Keratinocyte (primary cell): ENCODE data around the gene NDUFC2. TPM values are rescaled to one million over a fixed set of nuclear protein-coding genes. Genes with fewer than 3 reads are reported as not detected.
"Not testable (repeated sequence)": the region's sequence is repeated elsewhere in the genome, so short reads cannot be mapped to it uniquely, and the experiment has no call there.

Experiments used
- DNase-seq: peaks from one replicate; pipeline ENCODE4 v3.0.0-alpha.2; 2011; ENCODE audit warnings: low read depth, missing footprints, low spot score
- FAIRE-seq: peaks from 2 replicates; lab custom pipeline; 2011; peaks lifted over from hg19 to GRCh38; lab: Jason Lieb, UNC
- H2AFZ ChIP-seq: 2 replicates; pipeline ENCODE4 v1.6.0; 2012; ENCODE audit warnings: low read length, control low read depth, inconsistent platforms; ENCODE audit not compliant: control insufficient read depth
- H3K27ac ChIP-seq: 2 replicates; pipeline ENCODE4 v1.5.1; 2011; ENCODE audit warnings: low read length; ENCODE audit not compliant: control insufficient read depth, insufficient read depth
- H3K27me3 ChIP-seq: 3 replicates; pipeline ENCODE4 v1.6.0; 2011; ENCODE audit warnings: low read length; ENCODE audit not compliant: control insufficient read depth, insufficient read depth; ENCODE audit errors: extremely low read depth
- H3K36me3 ChIP-seq, 2 experiments: 2 replicates in 1 of 2; 3 replicates in 1 of 2; pipeline ENCODE4 v1.5.1; 2011; ENCODE audit warnings: low read length in 2 of 2, mild to moderate bottlenecking in 1 of 2; ENCODE audit not compliant: control insufficient read depth in 2 of 2, insufficient read depth in 2 of 2; ENCODE audit errors: extremely low read depth in 1 of 2
- H3K4me1 ChIP-seq: 3 replicates; pipeline ENCODE4 v1.5.1; 2011; ENCODE audit warnings: low read length; ENCODE audit not compliant: control insufficient read depth, insufficient read depth; ENCODE audit errors: extremely low read depth
- H3K4me2 ChIP-seq: 3 replicates; pipeline ENCODE4 v1.6.0; 2011; ENCODE audit warnings: low read depth, low read length; ENCODE audit not compliant: control insufficient read depth, insufficient read depth; ENCODE audit errors: extremely low read depth
- H3K4me3 ChIP-seq, 3 experiments: fragments of 200-600 bp in 1 of 3; sonication (generic) in 1 of 3; 2 replicates in 2 of 3; 3 replicates in 1 of 3; pipeline ENCODE4 v1.5.1; 2011 to 2016; ENCODE audit warnings: low read length in 3 of 3, mild to moderate bottlenecking in 3 of 3, control low read depth in 2 of 3, inconsistent platforms in 1 of 3, low read depth in 1 of 3, mixed read lengths in 1 of 3, mixed run types in 1 of 3, moderate library complexity in 1 of 3; ENCODE audit not compliant: control insufficient read depth in 2 of 3, insufficient read depth in 2 of 3; ENCODE audit errors: extremely low read depth in 1 of 3
- H3K79me2 ChIP-seq: 2 replicates; pipeline ENCODE4 v1.6.0; 2012; ENCODE audit warnings: low read length; ENCODE audit not compliant: control insufficient read depth, insufficient read depth
- H3K9ac ChIP-seq: 3 replicates; pipeline ENCODE4 v1.6.0; 2011; ENCODE audit warnings: low read length; ENCODE audit not compliant: control insufficient read depth, insufficient read depth; ENCODE audit errors: extremely low read depth
- H3K9me1 ChIP-seq: 3 replicates; pipeline ENCODE4 v1.6.0; 2011; ENCODE audit warnings: low read length; ENCODE audit not compliant: control insufficient read depth, insufficient read depth; ENCODE audit errors: extremely low read depth
- H3K9me3 ChIP-seq: 2 replicates; pipeline ENCODE4 v1.5.1; 2012; ENCODE audit warnings: low read depth, low read length; ENCODE audit not compliant: control insufficient read depth
- H4K20me1 ChIP-seq: 3 replicates; pipeline ENCODE4 v1.6.0; 2011; ENCODE audit warnings: low read length; ENCODE audit not compliant: control insufficient read depth, insufficient read depth; ENCODE audit errors: extremely low read depth
- CTCF ChIP-seq, 3 experiments: IDR thresholded peaks in 1 of 3; conservative IDR thresholded peaks in 1 of 3; optimal IDR thresholded peaks in 1 of 3; 2 replicates in 2 of 3; 3 replicates in 1 of 3; pipeline versions ENCODE3 to v1.5.1; 2011; ENCODE audit warnings: low read length in 3 of 3, mild to moderate bottlenecking in 3 of 3, moderate library complexity in 2 of 3, control low read depth in 1 of 3, inconsistent platforms in 1 of 3; ENCODE audit not compliant: insufficient read depth in 2 of 3; ENCODE audit errors: extremely low read depth in 1 of 3
- EZH2 ChIP-seq: IDR thresholded peaks from one replicate; pipeline ENCODE4 v1.6.1; 2012; ENCODE audit warnings: inconsistent platforms, mild to moderate bottlenecking, low read length, moderate library complexity
- dilution Hi-C: fragments of 300-500 bp; cut with MboI; formaldehyde crosslinking; loops from one replicate; pipeline ENCODE4 v1.7.0; 2020; ENCODE audit warnings: low sequenced_read_pairs; ENCODE audit not compliant: extremely low pct_ligation_motif_present
- polyA plus RNA-seq, 5 experiments: library from polyadenylated mRNA; depleted of rRNA in 3 of 5; stranded (reverse) in 3 of 5; stranded (forward) in 1 of 5; unstranded in 1 of 5; fragments of >200 nt; gene quantifications; 1 replicate in 1 of 5; 2 replicates in 3 of 5; 3 replicates in 1 of 5; pipeline versions ENCODE4 v1.2.1 to v1.2.3, GENCODE V29; 2011 to 2012; ENCODE audit warnings: missing spikeins in 2 of 5, low read depth in 1 of 5, low replicate concordance in 1 of 5

NDUFC2 gene
- polyA plus RNA-seq, 1 donor (not counting 4 experiments of a cell fraction or from before 2014, with no cell fraction given), result 150 TPM

- peaks cover 5 to 6% of the 10 kb centered on the region in 2 experiments for H3K36me3 ChIP-seq
- no peak for FAIRE-seq
These were observed 18.2 kb upstream of the NDUFC2 start for GRCh38 chr11:78097666-78098385.

GRCh38 chr11:78094250-78094649, 14.6 kb upstream of the NDUFC2 start:
- no peaks in the 10 kb centered on the region for H3K4me1 ChIP-seq

More at GRCh38 chr11:78097666-78098385, 18.2 kb upstream of the NDUFC2 start:
- no peak overlapping the region for H3K9ac ChIP-seq
- H4K20me1 ChIP-seq, result no peaks in the 10 kb centered on the region
- dilution Hi-C loops, result no loop called here
- H2AFZ ChIP-seq, result no peak overlapping the region
- H3K4me1 ChIP-seq, result no peaks in the 10 kb centered on the region
- TF ChIP-seq EZH2, result no peak
- TF ChIP-seq CTCF (optimal IDR thresholded peaks at IDR 0.05 in 1 of 3, IDR thresholded peaks at IDR 0.05 in 1 of 3, conservative IDR thresholded peaks at IDR 0.05 in 1 of 3; ENCODE audit: extremely low read depth in 1 of 3, insufficient read depth in 2 of 3, low read length in 3 of 3), result no peak
- H3K79me2 ChIP-seq, result no peaks in the 10 kb centered on the region
- H3K9me3 ChIP-seq, result no peaks in the 10 kb centered on the region
- no peaks in the 10 kb centered on the region for H3K9me1 ChIP-seq
- no peaks in the 10 kb centered on the region for H3K27me3 ChIP-seq
- H3K4me3 ChIP-seq, result no peak overlapping the region
- H3K4me2 ChIP-seq, result no peak overlapping the region
- no peak for DNase-seq
- H3K27ac ChIP-seq, result no peak overlapping the region

GRCh38 chr11:78086521-78087074, 6.9 kb upstream of the NDUFC2 start:
- H3K27me3 ChIP-seq, H3K36me3 ChIP-seq, H4K20me1 ChIP-seq, dilution Hi-C loops, H3K9me3 ChIP-seq, H2AFZ ChIP-seq, H3K4me3 ChIP-seq, H3K27ac ChIP-seq, H3K9me1 ChIP-seq, DNase-seq, H3K4me1 ChIP-seq, H3K9ac ChIP-seq, FAIRE-seq, H3K79me2 ChIP-seq, H3K4me2 ChIP-seq: not testable (repeated sequence)

More at GRCh38 chr11:78094250-78094649, 14.6 kb upstream of the NDUFC2 start:
- FAIRE-seq, result no peak
- Histone ChIP-seq H2AFZ (no peak overlapping the region), H3K9me3 (no peaks in the 10 kb centered on the region), H3K4me2 (no peak overlapping the region), H3K36me3 (peaks cover 4 to 6% of the 10 kb centered on the region in 2 experiments), H3K27me3 (no peaks in the 10 kb centered on the region), H3K27ac (no peak overlapping the region), H3K4me3 (no peak overlapping the region), H3K79me2 (no peaks in the 10 kb centered on the region), H3K9ac (no peak overlapping the region), H3K9me1 (no peaks in the 10 kb centered on the region), H4K20me1 (no peaks in the 10 kb centered on the region)
- TF ChIP-seq CTCF (optimal IDR thresholded peaks at IDR 0.05 in 1 of 3, IDR thresholded peaks at IDR 0.05 in 1 of 3, conservative IDR thresholded peaks at IDR 0.05 in 1 of 3; ENCODE audit: extremely low read depth in 1 of 3, insufficient read depth in 2 of 3, low read length in 3 of 3) (no peak), EZH2 (no peak)
- DNase-seq, result no peak
- dilution Hi-C loops, result no loop called here
